Breast epithelium (tissue), 4 donors: Measurements from ENCODE around the gene ITGB1BP1. TPM values are rescaled to one million over a fixed set of nuclear protein-coding genes. Genes with fewer than 3 reads are reported as not detected.
A peak's percentile ranks its signal among the peaks of the same experiment; 100 is the strongest.

Experiments
- DNase-seq, 2 donors: peaks; one replicate each; pipeline ENCODE4 v3.0.0-alpha.2; 2019; ENCODE audit warnings: low spot score in 2 of 2
- H3K27ac ChIP-seq, 2 donors: fragments of 200-600 bp; sonication (generic) in 1 of 2; one replicate each; pipeline ENCODE4 v1.5.1; 2016 to 2019; ENCODE audit warnings: mild to moderate bottlenecking in 1 of 2
- H3K27me3 ChIP-seq, 2 donors: fragments of 200-600 bp; sonication (generic) in 1 of 2; one replicate each; pipeline versions ENCODE4 v1.5.1 to v1.6.0; 2017 to 2019; ENCODE audit warnings: control low read depth in 1 of 2, mild to moderate bottlenecking in 1 of 2
- H3K36me3 ChIP-seq: fragments of 200-600 bp; one replicate; pipeline ENCODE4 v1.5.1; 2019
- H3K4me1 ChIP-seq, 2 donors: fragments of 200-600 bp; sonication (generic); one replicate each; pipeline ENCODE4 v1.5.1; 2016 to 2019; ENCODE audit warnings: control low read depth in 1 of 2
- H3K4me3 ChIP-seq, 3 donors: fragments of 200-600 bp; sonication (generic); 1 replicate in 2 of 3; 2 replicates in 1 of 3; pipeline ENCODE4 v1.5.1; 2016 to 2019; ENCODE audit warnings: mild to moderate bottlenecking in 3 of 3, moderate library complexity in 2 of 3
- H3K9me3 ChIP-seq, 2 donors: fragments of 200-600 bp; sonication (generic) in 1 of 2; one replicate each; pipeline ENCODE4 v1.5.1; 2016 to 2019; ENCODE audit warnings: control low read depth in 1 of 2
- POLR2A ChIP-seq: fragments of 450-650 bp; IDR thresholded peaks from one replicate; pipeline ENCODE4 v1.6.1; 2016; ENCODE audit warnings: antibody characterized with exemption, mild to moderate bottlenecking, moderate library complexity
- POLR2AphosphoS5 ChIP-seq, 3 donors: sonication (generic); formaldehyde crosslinking; IDR thresholded peaks; one replicate each; pipeline ENCODE4 v1.6.1; 2017; ENCODE audit warnings: antibody characterized with exemption in 3 of 3
- intact Hi-C: fragments of 100-400 bp; cut with DNase I; formaldehyde crosslinking; loops from one replicate; pipeline ENCODE4 v1.15.1; 2023; ENCODE audit warnings: low total_unique reads
- total RNA-seq, 3 donors: library from RNA; depleted of rRNA; stranded (reverse); fragments of >200 nt; gene quantifications; one replicate each; pipeline ENCODE4 v1.1.0, GENCODE V29; 2016
- TF ChIP-seq, protein P1 (sequence below), 3 donors: fragments of 450-650 bp; IDR thresholded peaks; one replicate each; pipeline ENCODE4 v1.5.1; 2016 to 2017; ENCODE audit warnings: antibody characterized with exemption in 3 of 3, mild to moderate bottlenecking in 3 of 3, moderate library complexity in 3 of 3

The ITGB1BP1 gene
- total RNA-seq, 3 donors from 2014 or later = 35.7 to 271 (median 63.3) TPM

DNA sequence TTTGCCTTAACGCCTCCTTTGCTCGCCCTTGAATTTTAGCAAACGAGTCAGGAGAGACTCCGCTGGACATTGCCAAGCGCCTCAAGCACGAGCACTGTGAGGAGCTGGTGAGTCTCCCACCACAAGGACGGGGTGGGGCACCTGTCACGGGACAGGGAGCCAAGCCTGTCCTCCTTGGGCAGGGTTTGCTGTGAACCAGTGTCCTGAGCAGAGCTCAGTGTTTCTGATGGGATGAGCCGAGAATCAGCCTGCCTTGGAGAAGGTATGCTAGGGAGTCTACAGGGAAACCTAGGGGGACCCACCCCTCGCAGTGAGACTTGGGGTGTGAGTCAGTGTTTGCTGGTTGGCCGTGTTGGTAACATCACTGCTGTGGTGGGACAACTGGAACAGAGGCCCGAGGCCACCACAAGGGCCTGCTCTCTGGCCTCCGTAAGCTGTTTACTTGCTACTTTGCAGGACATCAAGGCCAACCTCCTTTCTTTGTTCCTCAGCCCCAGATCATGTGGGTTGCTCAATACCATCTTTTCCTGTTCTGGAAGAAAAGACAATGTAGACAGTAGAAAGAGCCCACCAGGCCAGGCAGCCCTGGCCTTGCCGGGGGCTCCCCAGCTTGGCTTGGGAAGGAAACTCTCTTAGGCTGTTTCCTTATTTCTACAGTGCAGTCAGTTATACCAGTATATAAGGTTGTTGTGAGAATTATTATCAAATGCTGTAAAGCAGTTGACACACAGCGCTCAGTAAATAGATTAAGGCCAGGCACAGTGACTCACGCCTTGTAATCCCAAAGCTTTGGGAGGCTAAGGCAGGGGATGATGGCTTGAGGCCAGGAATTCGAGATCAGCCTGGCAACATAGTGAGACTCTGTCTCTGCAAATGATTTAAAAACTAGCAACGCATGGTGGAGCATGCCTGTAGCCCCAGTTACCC is 42.4 kb downstream of the ITGB1BP1 start:
- Histone ChIP-seq H3K36me3 (no peaks in the 10 kb centered on the region), H3K9me3 (no peaks in the 10 kb centered on the region), H3K4me1 (no peaks in the 10 kb centered on the region), H3K27me3 (no peaks in the 10 kb centered on the region), H3K4me3 (no peak overlapping the region), H3K27ac (peak overlapping the region; percentile 63 to 91)
- intact Hi-C loops = no loop called here
- no peak for DNase-seq
- TF ChIP-seq, protein P1, sequence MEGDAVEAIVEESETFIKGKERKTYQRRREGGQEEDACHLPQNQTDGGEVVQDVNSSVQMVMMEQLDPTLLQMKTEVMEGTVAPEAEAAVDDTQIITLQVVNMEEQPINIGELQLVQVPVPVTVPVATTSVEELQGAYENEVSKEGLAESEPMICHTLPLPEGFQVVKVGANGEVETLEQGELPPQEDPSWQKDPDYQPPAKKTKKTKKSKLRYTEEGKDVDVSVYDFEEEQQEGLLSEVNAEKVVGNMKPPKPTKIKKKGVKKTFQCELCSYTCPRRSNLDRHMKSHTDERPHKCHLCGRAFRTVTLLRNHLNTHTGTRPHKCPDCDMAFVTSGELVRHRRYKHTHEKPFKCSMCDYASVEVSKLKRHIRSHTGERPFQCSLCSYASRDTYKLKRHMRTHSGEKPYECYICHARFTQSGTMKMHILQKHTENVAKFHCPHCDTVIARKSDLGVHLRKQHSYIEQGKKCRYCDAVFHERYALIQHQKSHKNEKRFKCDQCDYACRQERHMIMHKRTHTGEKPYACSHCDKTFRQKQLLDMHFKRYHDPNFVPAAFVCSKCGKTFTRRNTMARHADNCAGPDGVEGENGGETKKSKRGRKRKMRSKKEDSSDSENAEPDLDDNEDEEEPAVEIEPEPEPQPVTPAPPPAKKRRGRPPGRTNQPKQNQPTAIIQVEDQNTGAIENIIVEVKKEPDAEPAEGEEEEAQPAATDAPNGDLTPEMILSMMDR (IDR thresholded peaks at IDR 0.05) = no peak
- no peak for TF ChIP-seq POLR2AphosphoS5 (IDR thresholded peaks at IDR 0.05)
- no peak for TF ChIP-seq POLR2A

- Histone ChIP-seq H3K36me3 (no peaks in the 10 kb centered on the region), H3K27ac (peak overlapping the region in 1 of 2 donors; percentile 85), H3K9me3 (no peaks in the 10 kb centered on the region), H3K27me3 (no peaks in the 10 kb centered on the region), H3K4me3 (no peak overlapping the region), H3K4me1 (no peaks in the 10 kb centered on the region)
- TF ChIP-seq POLR2AphosphoS5 (IDR thresholded peaks at IDR 0.05) (no peak), POLR2A (no peak)
- TF ChIP-seq, protein P1 (IDR thresholded peaks at IDR 0.05) = no peak
- intact Hi-C loops = loop anchor here (2.0 kb wide), 1 partner anchor 75 kb away; no protein-coding TSS in a partner anchor
- no peak for DNase-seq
These were observed 44.0 kb downstream of the ITGB1BP1 start for GRCh38 chr2:9379391-9379755.

- intact Hi-C loops = loop anchor here (2.0 kb wide), 1 partner anchor 76 kb away; no protein-coding TSS in a partner anchor
- Histone ChIP-seq H3K27ac (peak overlapping the region; percentile 33 to 85), H3K4me3 (peak overlapping the region in 1 of 3 donors; percentile 11), H3K36me3 (no peaks in the 10 kb centered on the region), H3K4me1 (no peaks in the 10 kb centered on the region), H3K27me3 (no peaks in the 10 kb centered on the region), H3K9me3 (no peaks in the 10 kb centered on the region)
- DNase-seq = no peak
- TF ChIP-seq, protein P1 (IDR thresholded peaks at IDR 0.05) = no peak
- TF ChIP-seq POLR2AphosphoS5 (IDR thresholded peaks at IDR 0.05) (no peak), POLR2A (no peak)
These were observed 44.6 kb downstream of the ITGB1BP1 start for GRCh38 chr2:9378433-9379390.

DNA sequence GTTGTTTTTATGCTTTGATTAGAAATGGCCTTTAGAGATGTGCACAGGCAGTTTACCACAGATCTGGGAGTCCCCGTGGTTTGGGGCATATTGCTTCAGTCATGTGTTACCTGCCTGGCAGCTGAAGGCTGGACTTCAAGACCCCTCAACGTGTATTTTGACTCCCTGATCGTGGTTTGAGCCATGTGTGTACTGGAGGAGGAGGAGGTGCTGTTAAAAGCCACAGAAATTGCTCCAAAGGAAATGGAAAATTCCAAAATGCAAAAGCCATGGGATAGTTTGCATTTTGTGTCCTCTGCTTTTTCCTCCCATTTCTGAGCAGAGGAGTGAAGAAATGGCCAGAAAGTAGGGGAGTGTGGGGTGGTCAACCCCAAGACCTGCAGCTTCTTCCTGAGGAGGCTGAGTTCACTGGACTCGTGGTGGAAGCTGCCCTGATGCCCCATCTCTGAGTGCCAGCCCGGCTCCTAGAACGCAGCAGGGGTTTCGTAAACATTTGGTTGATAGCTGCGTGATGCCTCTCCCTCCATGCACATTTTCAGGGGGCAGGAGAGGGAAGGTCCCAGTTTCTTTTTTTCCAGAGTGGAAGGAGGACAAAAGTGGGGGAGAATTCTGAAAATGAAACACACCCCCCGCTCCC is 45.7 kb downstream of the ITGB1BP1 start:
- peak overlapping the region in 1 of 2 donors; percentile 85 for H3K27ac ChIP-seq
- no peaks in the 10 kb centered on the region for H3K27me3 ChIP-seq
- no peak overlapping the region for H3K4me3 ChIP-seq
- H3K9me3 ChIP-seq = no peaks in the 10 kb centered on the region
- DNase-seq = no peak
- TF ChIP-seq POLR2AphosphoS5 (IDR thresholded peaks at IDR 0.05) (no peak), POLR2A (no peak)
- TF ChIP-seq, protein P1 (IDR thresholded peaks at IDR 0.05) = no peak
- no peaks in the 10 kb centered on the region for H3K36me3 ChIP-seq
- intact Hi-C loops = loop anchor here (2.0 kb wide), 1 partner anchor 77 kb away; no protein-coding TSS in a partner anchor
- H3K4me1 ChIP-seq = no peaks in the 10 kb centered on the region
